H1 (cell line): ENCODE results near the gene SDF2L1. TPM values are rescaled to one million over a fixed set of nuclear protein-coding genes. Genes with fewer than 3 reads are reported as not detected.

Experiments used
- CTCF ChIA-PET: fragments of 300-600 bp; sonication (Branson Sonifier 250); formaldehyde crosslinking; loops from one replicate; lab custom pipeline; 2021; ENCODE audit not compliant: partially characterized antibody; lab: Charles Lee
- POLR2A ChIA-PET: fragments of 300-600 bp; sonication (Branson Sonifier 250); formaldehyde crosslinking; loops from one replicate; lab custom pipeline; 2021; ENCODE audit warnings: inconsistent platforms; ENCODE audit not compliant: partially characterized antibody; lab: Charles Lee
- DNase-seq, 2 experiments: peaks; one replicate each; pipeline versions ENCODE4 v3.0.0 to v3.0.0-alpha.2; 2010 to 2022; ENCODE audit warnings: low spot score in 2 of 2, low read depth in 1 of 2, mixed read lengths in 1 of 2
- FAIRE-seq: peaks from 2 replicates; lab custom pipeline; 2011; peaks lifted over from hg19 to GRCh38; lab: Jason Lieb, UNC
- H2AFZ ChIP-seq: 2 replicates; pipeline ENCODE4 v1.8.1; 2012; ENCODE audit warnings: low read length, inconsistent platforms
- H2AK5ac ChIP-seq: 2 replicates; pipeline ENCODE4 v1.6.1; 2013; ENCODE audit warnings: low read depth, low read length
- H2BK120ac ChIP-seq: replicated peaks from 2 replicates; pipeline ENCODE3; 2013; ENCODE audit warnings: low read depth, low read length, inconsistent platforms
- H2BK12ac ChIP-seq: 2 replicates; pipeline ENCODE4 v1.6.1; 2013; ENCODE audit warnings: low read depth, low read length
- H2BK15ac ChIP-seq: 2 replicates; pipeline ENCODE4 v1.6.1; 2013; ENCODE audit warnings: low read length
- H2BK20ac ChIP-seq: 2 replicates; pipeline ENCODE4 v1.6.1; 2013; ENCODE audit warnings: low read length
- H2BK5ac ChIP-seq: 2 replicates; pipeline ENCODE4 v1.6.1; 2013; ENCODE audit warnings: low read depth, low read length
- H3K14ac ChIP-seq: 2 replicates; pipeline ENCODE4 v1.6.1; 2013; ENCODE audit warnings: inconsistent platforms; ENCODE audit not compliant: insufficient read length
- H3K18ac ChIP-seq: 2 replicates; pipeline ENCODE4 v1.6.1; 2013; ENCODE audit warnings: low read length; ENCODE audit errors: extremely low read depth
- H3K23ac ChIP-seq: 2 replicates; pipeline ENCODE4 v1.6.1; 2013; ENCODE audit warnings: inconsistent platforms; ENCODE audit not compliant: insufficient read length
- H3K23me2 ChIP-seq: 2 replicates; pipeline ENCODE4 v1.6.1; 2013; ENCODE audit warnings: low read depth, low read length
- H3K27ac ChIP-seq: 2 replicates; pipeline ENCODE4 v1.6.1; 2011; ENCODE audit warnings: low read depth, low read length, inconsistent platforms
- H3K27me3 ChIP-seq, 4 experiments: replicated peaks in 1 of 4; 1 replicate in 1 of 4; 2 replicates in 3 of 4; pipeline versions ENCODE4 v1.6.1 to v1.8.1; 2011 to 2013; ENCODE audit warnings: low read length in 3 of 4, mild to moderate bottlenecking in 3 of 4, inconsistent platforms in 2 of 4, mixed read lengths in 2 of 4, moderate library complexity in 1 of 4; ENCODE audit not compliant: control insufficient read depth in 3 of 4, insufficient read depth in 3 of 4; ENCODE audit errors: extremely low read depth in 1 of 4
- H3K36me3 ChIP-seq, 4 experiments: 2 replicates each; pipeline versions ENCODE4 v1.6.1 to v1.8.1; 2011 to 2013; ENCODE audit warnings: mild to moderate bottlenecking in 4 of 4, low read length in 3 of 4, moderate library complexity in 2 of 4, control low read depth in 1 of 4, inconsistent platforms in 1 of 4; ENCODE audit not compliant: insufficient read depth in 4 of 4, control insufficient read depth in 2 of 4
- H3K4ac ChIP-seq: replicated peaks from 2 replicates; pipeline ENCODE3; 2013; ENCODE audit warnings: low read length, low read depth, mixed read lengths, inconsistent platforms; ENCODE audit not compliant: insufficient read length
- H3K4me1 ChIP-seq, 4 experiments: replicated peaks in 1 of 4; 1 replicate in 1 of 4; 2 replicates in 3 of 4; pipeline versions ENCODE4 v1.6.1 to v1.8.1; 2011 to 2013; ENCODE audit warnings: low read length in 3 of 4, inconsistent platforms in 2 of 4, mixed read lengths in 1 of 4; ENCODE audit not compliant: insufficient read depth in 4 of 4, control insufficient read depth in 3 of 4
- H3K4me2 ChIP-seq, 2 experiments: 2 replicates each; pipeline versions ENCODE4 v1.6.1 to v1.8.1; 2011 to 2013; ENCODE audit warnings: low read depth in 2 of 2, low read length in 2 of 2, control low read depth in 1 of 2, inconsistent platforms in 1 of 2, mild to moderate bottlenecking in 1 of 2; ENCODE audit not compliant: insufficient read depth in 1 of 2
- H3K4me3 ChIP-seq, 4 experiments: fragments of 200-600, 300-600 bp in 1 of 4; sonication (generic), shearing (Covaris generic), sonication (Bioruptor Twin) in 1 of 4; 2 replicates each; pipeline versions ENCODE4 v1.5.1 to v1.8.1; 2011 to 2016; ENCODE audit warnings: low read length in 4 of 4, low read depth in 3 of 4, control low read depth in 2 of 4, inconsistent platforms in 2 of 4, mild to moderate bottlenecking in 2 of 4, mixed read lengths in 1 of 4, moderate library complexity in 1 of 4; ENCODE audit not compliant: insufficient read depth in 2 of 4; ENCODE audit errors: extremely low read depth in 1 of 4
- H3K56ac ChIP-seq: replicated peaks from 2 replicates; pipeline ENCODE3; 2013; ENCODE audit warnings: low read depth, mild to moderate bottlenecking, mixed read lengths, low read length, inconsistent platforms; ENCODE audit not compliant: insufficient read length
- H3K79me1 ChIP-seq: 2 replicates; pipeline ENCODE4 v1.6.1; 2013; ENCODE audit warnings: low read depth, low read length, control low read depth
- H3K79me2 ChIP-seq, 2 experiments: 2 replicates each; pipeline versions ENCODE4 v1.6.1 to v1.8.1; 2012 to 2013; ENCODE audit warnings: low read length in 2 of 2, mild to moderate bottlenecking in 2 of 2, inconsistent platforms in 1 of 2; ENCODE audit not compliant: insufficient read depth in 2 of 2, control insufficient read depth in 1 of 2
- H3K9ac ChIP-seq, 4 experiments: replicated peaks in 1 of 4; 1 replicate in 1 of 4; 2 replicates in 3 of 4; pipeline versions ENCODE4 v1.6.1 to v1.8.1; 2011 to 2013; ENCODE audit warnings: low read depth in 3 of 4, low read length in 3 of 4, control low read depth in 2 of 4, mild to moderate bottlenecking in 2 of 4, moderate library complexity in 2 of 4, inconsistent platforms in 1 of 4; ENCODE audit errors: extremely low read depth in 1 of 4
- H3K9me3 ChIP-seq, 2 experiments: 2 replicates each; pipeline versions ENCODE4 v1.6.1 to v1.8.1; 2012 to 2013; ENCODE audit warnings: mild to moderate bottlenecking in 2 of 2, moderate library complexity in 2 of 2, control low read depth in 1 of 2, inconsistent platforms in 1 of 2, low read depth in 1 of 2, low read length in 1 of 2, mixed read lengths in 1 of 2; ENCODE audit not compliant: insufficient read depth in 2 of 2
- H4K20me1 ChIP-seq, 2 experiments: replicated peaks in 1 of 2; 2 replicates each; pipeline versions ENCODE3 to v1.8.1; 2011 to 2013; ENCODE audit warnings: inconsistent platforms in 2 of 2, low read length in 2 of 2, mild to moderate bottlenecking in 1 of 2; ENCODE audit not compliant: insufficient read depth in 2 of 2, control insufficient read depth in 1 of 2
- H4K5ac ChIP-seq: 2 replicates; pipeline ENCODE4 v1.6.1; 2013; ENCODE audit warnings: low read length, low read depth, mixed read lengths, inconsistent platforms; ENCODE audit not compliant: insufficient read length
- H4K8ac ChIP-seq: 2 replicates; pipeline ENCODE4 v1.8.0; 2013; ENCODE audit warnings: mild to moderate bottlenecking, moderate library complexity, low read length, inconsistent platforms; ENCODE audit not compliant: insufficient read depth; ENCODE audit errors: extremely low read depth
- H4K91ac ChIP-seq: replicated peaks from 2 replicates; pipeline ENCODE3; 2013; ENCODE audit warnings: low read length, mixed read lengths, inconsistent platforms; ENCODE audit not compliant: insufficient read length
- HDAC2 ChIP-seq, 2 experiments: fragments of 300-600 bp in 1 of 2; sonication (generic) in 1 of 2; IDR thresholded peaks; 2 replicates each; pipeline ENCODE4 v1.6.1; 2011 to 2012; ENCODE audit warnings: low read depth in 2 of 2, low read length in 2 of 2, mild to moderate bottlenecking in 2 of 2, moderate library complexity in 2 of 2, borderline replicate concordance in 1 of 2, inconsistent platforms in 1 of 2
- PHF8 ChIP-seq: fragments of 200-600 bp; sonication (generic); conservative IDR thresholded peaks from 2 replicates; pipeline ENCODE4 v1.7.1; 2012; ENCODE audit warnings: low read depth, mild to moderate bottlenecking, inconsistent platforms, low read length, moderate library complexity
- POLR2AphosphoS5 ChIP-seq: IDR thresholded peaks from 2 replicates; pipeline ENCODE4 v1.6.1; 2011; ENCODE audit warnings: low read depth, low read length
- TAF1 ChIP-seq: IDR thresholded peaks from 2 replicates; pipeline ENCODE4 v1.6.1; 2011; ENCODE audit warnings: mild to moderate bottlenecking, low read depth, low read length
- TCF12 ChIP-seq: IDR thresholded peaks from 2 replicates; pipeline ENCODE4 v1.6.1; 2011; ENCODE audit warnings: low read depth, mild to moderate bottlenecking, low read length
- WGBS, 2 experiments: shearing (Covaris generic) in 1 of 2; methylation state at CpG; one replicate each; pipeline versions ENCODE4 v1.1.6 to v1.1.7; 2013 to 2015; ENCODE audit warnings: low lambda C conversion rate in 2 of 2, mixed read lengths in 2 of 2, inconsistent platforms in 1 of 2, low coverage in 1 of 2, missing lambda C conversion rate in 1 of 2; ENCODE audit not compliant: insufficient replicate concordance in 2 of 2, insufficient coverage in 1 of 2, insufficient read length in 1 of 2; ENCODE audit errors: extremely low coverage in 1 of 2, missing lambda C conversion rate in 1 of 2; 5-methylcytosine and 5-hydroxymethylcytosine counted together
- polyA plus RNA-seq, 7 experiments: library from polyadenylated mRNA; depleted of rRNA in 3 of 7; stranded (reverse) in 5 of 7; unstranded in 2 of 7; fragments of >200 nt in 5 of 7; fragments of 200-250 nt in 2 of 7; gene quantifications; 1 replicate in 5 of 7; 2 replicates in 1 of 7; 4 replicates in 1 of 7; pipeline versions ENCODE4 v1.2.1 to v1.2.3, GENCODE V29; 2011 to 2013; ENCODE audit warnings: missing spikeins in 2 of 7, mixed read lengths in 2 of 7
- total RNA-seq: library from RNA; stranded (reverse); fragmentation: NEBNext Ultra II Directional; extraction: Animal tissue kit (Norgen Biotek cat#: 25700); gene quantifications from 2 replicates; pipeline ENCODE4 v1.2.1, GENCODE V29; 2021

Gene SDF2L1
- total and polyA plus RNA-seq, 2 of the 8 experiments (the other 6 are each of a cell fraction or from before 2014, with no cell fraction given): 51.1 to 59.6 TPM

DNA sequence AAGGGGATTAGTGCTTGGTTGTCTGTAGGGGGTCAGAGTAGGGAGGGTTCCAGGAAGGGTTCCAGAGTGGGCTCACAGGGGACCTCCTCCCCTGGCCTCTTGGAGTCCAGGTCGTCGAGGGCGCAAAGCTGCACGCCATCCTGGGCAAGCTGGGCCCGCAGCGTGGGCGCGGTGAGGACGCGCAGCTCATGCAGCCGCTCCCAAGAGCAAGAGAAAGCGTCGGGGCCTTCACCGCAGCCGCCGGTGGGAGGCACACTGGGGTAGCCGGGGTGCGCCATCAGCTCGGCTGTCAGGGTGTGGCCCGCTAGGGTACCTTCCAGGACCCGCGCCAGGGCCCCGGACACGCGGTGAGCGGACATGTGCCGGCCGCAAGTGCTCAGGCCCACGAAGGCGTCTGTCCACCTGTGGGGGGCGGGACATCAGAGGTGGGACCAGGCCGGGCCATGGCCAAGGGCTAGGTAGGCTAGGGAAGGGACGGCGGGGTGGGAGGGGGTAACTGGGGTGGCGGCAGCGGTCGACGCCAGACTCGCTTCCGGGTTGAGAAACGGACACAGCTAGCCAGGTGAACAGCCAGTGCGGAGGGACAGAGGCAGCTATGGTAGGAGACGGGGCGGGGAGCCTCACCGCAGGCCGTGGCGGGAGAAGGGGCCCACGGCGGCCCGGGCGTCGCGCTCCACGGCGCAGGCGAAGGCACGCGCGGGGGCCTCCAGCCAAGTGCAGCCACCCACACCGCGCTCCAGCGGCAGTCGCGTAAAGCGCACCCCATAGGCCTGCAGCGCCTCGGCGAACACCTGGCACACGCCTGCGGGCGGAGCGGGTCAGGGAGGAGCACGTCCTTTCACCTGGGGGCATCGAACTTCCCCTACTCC is 13.5 kb upstream of the SDF2L1 start:
- Histone ChIP-seq H3K23ac (no peak overlapping the region), H4K20me1 (peaks cover 17 to 22% of the 10 kb centered on the region in 2 experiments), H3K36me3 (peaks cover 0 to 7% (median 3%) of the 10 kb centered on the region in 4 experiments; a peak in 3 of 8 replicates), H3K18ac (no peak overlapping the region; the same call in 1 of the 2 replicates), H2AFZ (no peak overlapping the region), H2BK15ac (no peak overlapping the region), H3K4me3 (peak overlapping the region; percentile 52 to 95 (median 86)), H3K9me3 (no peaks in the 10 kb centered on the region; a peak in 1 of 4 replicates), H3K56ac (no peak overlapping the region), H3K27me3 (no peaks in the 10 kb centered on the region; a peak in 2 of 7 replicates), H3K9ac (peak overlapping the region in 1 of 4 experiments; percentile 93; a peak in 2 of 7 replicates), H3K23me2 (no peaks in the 10 kb centered on the region; the same call in 1 of the 2 replicates), H3K4me1 (peaks cover 0 to 3% (median 2%) of the 10 kb centered on the region in 4 experiments; a peak in 3 of 7 replicates), H3K27ac (no peak overlapping the region), H4K91ac (peak overlapping the region; percentile 20), H4K5ac (peak overlapping the region; percentile 13), H2AK5ac (no peak overlapping the region), H3K4me2 (peak overlapping the region; percentile 2 to 83; a peak in 3 of 4 replicates), H3K14ac (no peak overlapping the region), H2BK120ac (no peak overlapping the region), H2BK5ac (peak overlapping the region; percentile 94; the same call in 1 of the 2 replicates), H2BK20ac (no peak overlapping the region), H4K8ac (peak overlapping the region; percentile 97), H3K79me2 (peaks cover 0 to 12% of the 10 kb centered on the region in 2 experiments; a peak in 1 of 4 replicates), H3K4ac (peak overlapping the region; percentile 61), H2BK12ac (peak overlapping the region; percentile 43; the same call in 1 of the 2 replicates), H3K79me1 (0 out of 2 replicates have a peak, but pooled peaks cover 4% of the 10 kb centered on the region)
- TF ChIP-seq POLR2AphosphoS5: no peak
- TF ChIP-seq HDAC2 (IDR thresholded peaks at IDR 0.05; ENCODE audit: borderline replicate concordance in 1 of 2, low read depth in 2 of 2, low read length in 2 of 2): no peak
- no peak for TF ChIP-seq TCF12
- TF ChIP-seq PHF8: no peak
- TF ChIP-seq TAF1: no peak
- 85% methylated on average over 55 of the region's 74 CpGs; no CpG with 5 or more reads in 1 of the 2 experiments for whole genome bisulfite sequencing, 2 experiments
- FAIRE-seq: no peak
- DNase-seq: no peak
- ChIA-PET POLR2A (interaction anchor here (0.6 to 10.2 kb wide), 16 partner anchors 7 to 66 kb away, joined by 3 to 74 read pairs (median 4); partner anchors contain the start of genes SDF2L1 and UBE2L3), CTCF (interaction anchor here (0.6 to 24.1 kb wide), 19 partner anchors 8 to 179 kb away, joined by 3 to 499 read pairs (median 7); partner anchors contain the start of genes CCDC116 and SDF2L1)
